ENCODE data around the gene AIFM1.
A peak's percentile ranks its signal among the peaks of the same experiment; 100 is the strongest.

AIFM1 gene

GRCh38 chrX:130165703-130166502 lies at the start of gene AIFM1:
AIFM1 (minus strand) TSS chrX:130165841; CDS start chrX:130165656, 185 bp downstream.
- peak; percentile 89 for DNase-seq

GRCh38 chrX:130213376-130213775 lies 47.7 kb upstream of the AIFM1 start:
- no peak for DNase-seq

GRCh38 chrX:130212371-130212770 lies 46.7 kb upstream of the AIFM1 start:
- no peak for DNase-seq

- DNase-seq: no peak
Measured at GRCh38 chrX:130211415-130212186, 46.0 kb upstream of the AIFM1 start.

- DNase-seq: no peak
Measured at GRCh38 chrX:130204647-130205046, 39.0 kb upstream of the AIFM1 start.

GRCh38 chrX:130197464-130197863 lies 31.8 kb upstream of the AIFM1 start:
- DNase-seq: no peak

- DNase-seq: no peak
Measured at GRCh38 chrX:130196466-130196865, 30.8 kb upstream of the AIFM1 start.

- DNase-seq: no peak
Measured at GRCh38 chrX:130190801-130191200, 25.2 kb upstream of the AIFM1 start.

- DNase-seq: no peak
Measured at GRCh38 chrX:130186651-130187050, 21.0 kb upstream of the AIFM1 start.

GRCh38 chrX:130184857-130185256 lies 19.2 kb upstream of the AIFM1 start:
- no peak for DNase-seq

GRCh38 chrX:130184168-130184567 lies 18.5 kb upstream of the AIFM1 start:
- DNase-seq: no peak

- no peak for DNase-seq
Measured at GRCh38 chrX:130179579-130180215, 14.1 kb upstream of the AIFM1 start.

- DNase-seq: no peak
Measured at GRCh38 chrX:130179170-130179569, 13.5 kb upstream of the AIFM1 start.

- DNase-seq: no peak
Measured at GRCh38 chrX:130176942-130177341, 11.3 kb upstream of the AIFM1 start.

- DNase-seq: no peak
Measured at GRCh38 chrX:130176354-130176776, 10.7 kb upstream of the AIFM1 start.

GRCh38 chrX:130174937-130175336 lies 9.3 kb upstream of the AIFM1 start:
- DNase-seq: no peak

GRCh38 chrX:130174045-130174704 lies 8.5 kb upstream of the AIFM1 start:
- DNase-seq: no peak

- peak; percentile 34 for DNase-seq
Measured at GRCh38 chrX:130173190-130173895, 7.7 kb upstream of the AIFM1 start.

GRCh38 chrX:130172127-130172845 lies 6.6 kb upstream of the AIFM1 start:
- DNase-seq: no peak

- peak; percentile 67 for DNase-seq
Measured at GRCh38 chrX:130171446-130172126, 5.9 kb upstream of the AIFM1 start, which contains the start of gene RAB33A. RAB33A (plus strand) TSS chrX:130171962; CDS start chrX:130172063, 101 bp downstream.
